ENCODE data around the gene CLIC3. TPM values are rescaled to one million over a fixed set of nuclear protein-coding genes. Genes with fewer than 3 reads are reported as not detected.

CLIC3 gene
- total RNA-seq, 1 donor from 2014 or later: 0.39 TPM

- H3K4me1 Mint-ChIP-seq (ENCODE audit: low read depth, unreplicated experiment): no peaks in the 10 kb centered on the region
- no peak for FAIRE-seq
- Histone ChIP-seq H3K4me1 (ENCODE audit: insufficient read depth, low read length) (peaks cover 15% of the 10 kb centered on the region), H3K4me3 (ENCODE audit: insufficient read depth, low read depth, low read length) (no peak overlapping the region), H3K79me2 (ENCODE audit: insufficient read depth, low read length) (no peaks in the 10 kb centered on the region), H3K4me2 (ENCODE audit: low read length) (no peak overlapping the region), H3K27me3 (ENCODE audit: insufficient read depth, low read length) (no peaks in the 10 kb centered on the region), H3K27ac (ENCODE audit: low read depth, low read length) (no peak overlapping the region), H2AFZ (ENCODE audit: low read depth, low read length) (no peak overlapping the region), H4K20me1 (ENCODE audit: insufficient read depth, low read length) (peaks cover 23% of the 10 kb centered on the region), H3K36me3 (ENCODE audit: insufficient read depth, low read length) (no peaks in the 10 kb centered on the region), H3K9me3 (ENCODE audit: insufficient read depth, low read depth, low read length) (no peaks in the 10 kb centered on the region), H3K9ac (ENCODE audit: low read length) (no peak overlapping the region)
- H3K36me3 Mint-ChIP-seq (ENCODE audit: low read depth, unreplicated experiment): no peaks in the 10 kb centered on the region
- peaks cover 6% of the 10 kb centered on the region for H3K27me3 Mint-ChIP-seq (ENCODE audit: low read depth, unreplicated experiment)
- TF ChIP-seq CTCF (IDR thresholded peaks at IDR 0.05; ENCODE audit: insufficient read depth, low read depth, low read length) (no peak), EZH2 (IDR thresholded peaks at IDR 0.05; ENCODE audit: insufficient read depth, low read length) (no peak)
- no peak overlapping the region for H3K27ac Mint-ChIP-seq (ENCODE audit: unreplicated experiment)
- no peak for DNase-seq (ENCODE audit: low read depth)
- no peak overlapping the region for H3K4me3 Mint-ChIP-seq (ENCODE audit: unreplicated experiment)
- H3K9me3 Mint-ChIP-seq (ENCODE audit: unreplicated experiment): no peaks in the 10 kb centered on the region
These were observed 34.5 kb upstream of the CLIC3 start for GRCh38 chr9:137030538-137031527.

DNA sequence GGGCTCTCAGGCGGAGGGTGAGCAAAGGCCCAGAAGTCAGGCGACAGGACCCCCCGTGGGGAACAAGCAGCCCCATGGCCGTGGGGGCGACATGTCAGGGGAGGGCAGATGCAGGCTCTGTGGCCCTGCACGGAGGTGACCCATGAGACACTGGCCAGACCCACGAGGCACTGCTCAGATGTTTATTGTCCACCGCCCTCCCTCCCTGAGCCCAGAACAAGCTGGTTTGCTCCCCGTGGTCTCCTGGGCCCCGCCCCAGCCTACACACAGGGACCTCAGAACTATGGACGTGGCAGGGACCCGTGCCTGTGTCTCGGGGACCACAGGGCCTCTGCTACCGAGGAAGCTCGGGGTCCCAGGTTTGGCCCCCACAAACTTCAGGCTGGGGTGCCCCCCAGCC is 33.6 kb upstream of the CLIC3 start:
- Mint-ChIP-seq H3K4me1 (ENCODE audit: low read depth, unreplicated experiment) (no peaks in the 10 kb centered on the region), H3K36me3 (ENCODE audit: low read depth, unreplicated experiment) (no peaks in the 10 kb centered on the region), H3K4me3 (ENCODE audit: unreplicated experiment) (no peak overlapping the region), H3K27ac (ENCODE audit: unreplicated experiment) (no peak overlapping the region), H3K27me3 (ENCODE audit: low read depth, unreplicated experiment) (peaks cover 6% of the 10 kb centered on the region), H3K9me3 (ENCODE audit: unreplicated experiment) (no peaks in the 10 kb centered on the region)
- TF ChIP-seq EZH2 (IDR thresholded peaks at IDR 0.05; ENCODE audit: insufficient read depth, low read length) (no peak), CTCF (IDR thresholded peaks at IDR 0.05; ENCODE audit: insufficient read depth, low read depth, low read length) (no peak)
- H2AFZ ChIP-seq (ENCODE audit: low read depth, low read length): no peak overlapping the region
- H3K4me3 ChIP-seq (ENCODE audit: insufficient read depth, low read depth, low read length): no peak overlapping the region
- FAIRE-seq (no peak), DNase-seq (ENCODE audit: low read depth) (no peak)
- no peak overlapping the region for H3K4me2 ChIP-seq (ENCODE audit: low read length)
- no peak overlapping the region for H3K9ac ChIP-seq (ENCODE audit: low read length)
- H3K27ac ChIP-seq (ENCODE audit: low read depth, low read length): no peak overlapping the region
- no peaks in the 10 kb centered on the region for H3K36me3 ChIP-seq (ENCODE audit: insufficient read depth, low read length)
- H3K79me2 ChIP-seq (ENCODE audit: insufficient read depth, low read length): no peaks in the 10 kb centered on the region
- H4K20me1 ChIP-seq (ENCODE audit: insufficient read depth, low read length): peaks cover 25% of the 10 kb centered on the region
- H3K4me1 ChIP-seq (ENCODE audit: insufficient read depth, low read length): peaks cover 15% of the 10 kb centered on the region
- H3K27me3 ChIP-seq (ENCODE audit: insufficient read depth, low read length): no peaks in the 10 kb centered on the region
- H3K9me3 ChIP-seq (ENCODE audit: insufficient read depth, low read depth, low read length): no peaks in the 10 kb centered on the region
